Stimulated activated CD4-positive, alpha-beta T cell treated with anti-CD3 and anti-CD28 coated beads, Interleukin-12 subunit alpha, Interleukin-12 subunit beta, amount 100 ng/mL, for 4 hours (primary cell): Measurements from ENCODE around the gene SURF1.

Experiments
- DNase-seq: peaks from one replicate; pipeline ENCODE4 v3.0.0-alpha.2; 2020

Gene SURF1

GRCh38 chr9:133315997-133316396 is 40.3 kb downstream of the SURF1 start:
- no peak for DNase-seq

GRCh38 chr9:133309608-133310007 is 46.7 kb downstream of the SURF1 start:
- no peak for DNase-seq

GRCh38 chr9:133307301-133307700 is 49.0 kb downstream of the SURF1 start:
- no peak for DNase-seq

GRCh38 chr9:133306242-133307204 is 49.8 kb downstream of the SURF1 start:
- DNase-seq: no peak

GRCh38 chr9:133305731-133306130 is 50.6 kb downstream of the SURF1 start:
- DNase-seq: no peak

GRCh38 chr9:133304477-133305377 is 51.6 kb downstream of the SURF1 start:
- DNase-seq: no peak

- no peak for DNase-seq
Measured at GRCh38 chr9:133304158-133304470, 52.2 kb downstream of the SURF1 start.

- DNase-seq: no peak
Measured at GRCh38 chr9:133303266-133304157, 52.8 kb downstream of the SURF1 start.
